Activated CD8-positive, alpha-beta T cell treated with anti-CD3 and anti-CD28 coated beads, Interleukin-2, amount 10 ng/mL, durations not matched to agents 7 days and 5 days (primary cell): ENCODE data around the gene MKNK2. TPM values are rescaled to one million over a fixed set of nuclear protein-coding genes. Genes with fewer than 3 reads are reported as not detected.
A peak's percentile ranks its signal among the peaks of the same experiment; 100 is the strongest.
"Not testable (repeated sequence)": the region's sequence is repeated elsewhere in the genome, so short reads cannot be mapped to it uniquely, and the experiment has no call there.

Source experiments
- ATAC-seq: fragments of 150-1000 bp; cut with Tn5 transposase; one replicate; pipeline ENCODE4 v1.10.0; 2021; ENCODE audit warnings: moderate library complexity
- CTCF ChIA-PET: fragments of 350-600 bp; sonication (Branson Sonifier 250); formaldehyde crosslinking; loops from one replicate; lab custom pipeline; 2021; ENCODE audit warnings: antibody characterized with exemption; lab: Charles Lee
- POLR2A ChIA-PET: fragments of 350-600 bp; sonication (Branson Sonifier 250); formaldehyde crosslinking; loops from one replicate; lab custom pipeline; 2021; ENCODE audit warnings: antibody characterized with exemption; lab: Charles Lee
- DNase-seq: peaks from one replicate; pipeline ENCODE4 v3.0.0-alpha.2; 2020
- H3K27ac Mint-ChIP-seq: one replicate; pipeline ENCODE4 v1.8.0; 2021; ENCODE audit warnings: mild to moderate bottlenecking, mixed read lengths
- H3K27me3 Mint-ChIP-seq: one replicate; pipeline ENCODE4 v1.8.0; 2021; ENCODE audit warnings: low read depth, mixed read lengths
- H3K36me3 Mint-ChIP-seq: one replicate; pipeline ENCODE4 v1.8.0; 2021; ENCODE audit warnings: low read depth, mixed read lengths
- H3K4me1 Mint-ChIP-seq: one replicate; pipeline ENCODE4 v1.8.0; 2021; ENCODE audit warnings: low read depth, mixed read lengths
- H3K4me3 Mint-ChIP-seq: one replicate; pipeline ENCODE4 v1.8.0; 2021; ENCODE audit warnings: mild to moderate bottlenecking, mixed read lengths
- H3K9me3 Mint-ChIP-seq: one replicate; pipeline ENCODE4 v1.8.0; 2022; ENCODE audit warnings: mixed read lengths; ENCODE audit not compliant: insufficient read depth
- total RNA-seq, 2 experiments: library from RNA; stranded (reverse); gene quantifications; one replicate each; pipeline ENCODE4 v1.2.3, GENCODE V29; 2021

The MKNK2 gene
- total RNA-seq, 2 experiments from 2014 or later = 332 to 348 TPM

DNA sequence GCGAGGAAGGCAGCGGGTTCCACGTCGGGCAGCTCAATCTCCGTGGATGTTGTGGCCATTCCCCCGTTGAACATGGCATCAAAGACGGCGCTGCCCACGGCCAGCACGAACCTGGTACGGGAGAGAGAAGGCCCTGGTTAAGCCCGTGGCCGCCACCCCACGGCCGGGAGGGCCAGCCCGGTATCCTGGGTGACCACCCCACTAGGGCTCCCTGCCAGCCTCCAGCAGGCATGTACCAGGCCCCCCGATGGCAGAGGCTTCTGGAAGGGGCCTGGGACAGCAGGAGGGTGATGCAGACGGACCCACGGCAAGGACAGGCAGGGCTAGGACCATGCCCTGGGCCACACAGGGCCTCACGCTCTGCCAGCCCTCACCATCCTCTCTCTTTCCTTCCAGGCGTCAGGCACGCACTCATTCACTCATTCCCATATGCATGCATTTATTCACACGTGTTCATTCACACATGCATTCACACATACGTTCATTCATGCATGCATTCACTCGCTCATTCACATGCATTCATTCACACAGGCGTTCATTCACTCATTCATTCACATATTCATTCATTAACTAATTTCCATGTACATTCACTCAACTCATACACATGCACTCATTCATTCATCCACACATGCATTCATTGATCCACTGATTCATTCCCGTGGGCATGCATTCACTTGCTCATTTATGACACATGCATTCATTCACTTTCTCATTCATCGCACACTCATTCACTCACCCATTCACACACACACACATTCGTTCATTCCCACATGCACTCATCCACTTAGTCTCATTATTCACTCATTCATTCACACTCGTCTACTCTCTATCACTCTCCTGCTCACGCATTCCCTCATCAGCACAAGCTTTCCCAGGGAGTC is 53.5 kb downstream of the MKNK2 start:
- DNase-seq = no peak
- H3K36me3 Mint-ChIP-seq = peaks cover 21% of the 10 kb centered on the region
- no peak overlapping the region for H3K4me3 Mint-ChIP-seq
- H3K9me3 Mint-ChIP-seq = no peaks in the 10 kb centered on the region
- CTCF ChIA-PET = no interaction called here
- no peak overlapping the region for H3K27ac Mint-ChIP-seq
- H3K27me3 Mint-ChIP-seq = no peaks in the 10 kb centered on the region
- no peaks in the 10 kb centered on the region for H3K4me1 Mint-ChIP-seq
- POLR2A ChIA-PET = no interaction called here
- no peak for ATAC-seq

GRCh38 chr19:1992759-1993260 is 58.2 kb downstream of the MKNK2 start:
- ChIA-PET CTCF (no interaction called here), POLR2A (interaction anchor here (0.7 kb wide), 1 partner anchor 157 kb away, joined by 3 read pairs; no protein-coding TSS in a partner anchor)
- DNase-seq = no peak
- Mint-ChIP-seq H3K27ac (no peak overlapping the region), H3K27me3 (no peaks in the 10 kb centered on the region), H3K36me3 (peaks cover 29% of the 10 kb centered on the region), H3K4me3 (no peak overlapping the region), H3K4me1 (no peaks in the 10 kb centered on the region), H3K9me3 (no peaks in the 10 kb centered on the region)
- ATAC-seq = peak; percentile 40

- no peaks in the 10 kb centered on the region for H3K27me3 Mint-ChIP-seq
- no peak overlapping the region for H3K4me3 Mint-ChIP-seq
- ChIA-PET POLR2A (interaction anchor here (0.6 kb wide), 1 partner anchor 9 kb away, joined by 5 read pairs; no protein-coding TSS in a partner anchor), CTCF (no interaction called here)
- DNase-seq = no peak
- no peak overlapping the region for H3K27ac Mint-ChIP-seq
- H3K36me3 Mint-ChIP-seq = peaks cover 27% of the 10 kb centered on the region
- no peaks in the 10 kb centered on the region for H3K4me1 Mint-ChIP-seq
- no peak for ATAC-seq
- no peaks in the 10 kb centered on the region for H3K9me3 Mint-ChIP-seq
Observed at GRCh38 chr19:1991018-1991913, 59.8 kb downstream of the MKNK2 start.

DNA sequence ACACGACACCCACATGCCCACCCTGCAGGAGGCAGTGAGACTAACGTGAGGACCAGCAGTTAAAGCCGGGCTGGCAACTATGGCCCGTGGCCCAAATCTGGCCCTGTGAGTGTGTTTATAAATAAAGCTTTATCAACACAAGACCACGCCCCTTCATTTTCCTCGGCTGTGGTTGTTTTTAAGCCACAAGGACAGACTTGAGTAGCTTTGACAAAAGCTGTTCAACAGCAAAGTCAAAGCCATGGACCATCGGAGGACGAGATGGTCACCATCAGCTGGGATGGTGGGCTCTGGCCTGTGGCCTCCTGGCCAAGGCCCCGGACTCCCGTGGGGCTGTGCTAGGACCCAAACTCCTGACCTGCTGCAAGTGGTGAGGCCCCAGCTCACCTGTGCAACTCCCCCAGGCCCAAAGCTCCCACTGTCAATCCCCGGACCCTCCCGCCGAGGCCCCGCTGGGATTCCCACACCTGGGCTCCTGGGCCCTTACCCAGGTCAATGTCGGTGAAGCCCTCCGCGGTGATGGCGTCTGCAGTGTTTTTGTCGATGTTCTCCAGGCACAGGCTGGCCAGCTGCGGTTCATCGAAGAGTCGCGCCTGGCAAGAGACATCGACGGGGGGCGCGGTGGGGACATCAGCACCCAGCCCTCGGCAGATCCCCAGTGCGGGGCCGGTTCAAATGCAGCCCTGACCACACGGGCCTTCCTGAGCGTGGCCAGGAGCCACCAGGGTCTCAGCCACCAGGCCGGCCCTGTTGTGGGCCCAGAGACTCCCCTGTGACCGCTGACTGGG is 60.6 kb downstream of the MKNK2 start:
- POLR2A ChIA-PET = no interaction called here
- CTCF ChIA-PET = no interaction called here
- no peak overlapping the region for H3K4me3 Mint-ChIP-seq
- peaks cover 22% of the 10 kb centered on the region for H3K36me3 Mint-ChIP-seq
- no peak for ATAC-seq
- no peaks in the 10 kb centered on the region for H3K27me3 Mint-ChIP-seq
- H3K27ac Mint-ChIP-seq = no peak overlapping the region
- H3K4me1 Mint-ChIP-seq = no peaks in the 10 kb centered on the region
- DNase-seq = no peak
- H3K9me3 Mint-ChIP-seq = no peaks in the 10 kb centered on the region

- Mint-ChIP-seq H3K9me3 (no peaks in the 10 kb centered on the region), H3K27ac (no peak overlapping the region), H3K27me3 (no peaks in the 10 kb centered on the region), H3K4me3 (no peak overlapping the region), H3K36me3 (peaks cover 23% of the 10 kb centered on the region), H3K4me1 (no peaks in the 10 kb centered on the region)
- ChIA-PET POLR2A (interaction anchor here (0.7 kb wide), 1 partner anchor 24 kb away, joined by 3 read pairs; no protein-coding TSS in a partner anchor), CTCF (no interaction called here)
- DNase-seq (no peak), ATAC-seq (no peak)
Observed at GRCh38 chr19:1989513-1990229, 61.4 kb downstream of the MKNK2 start.

DNA sequence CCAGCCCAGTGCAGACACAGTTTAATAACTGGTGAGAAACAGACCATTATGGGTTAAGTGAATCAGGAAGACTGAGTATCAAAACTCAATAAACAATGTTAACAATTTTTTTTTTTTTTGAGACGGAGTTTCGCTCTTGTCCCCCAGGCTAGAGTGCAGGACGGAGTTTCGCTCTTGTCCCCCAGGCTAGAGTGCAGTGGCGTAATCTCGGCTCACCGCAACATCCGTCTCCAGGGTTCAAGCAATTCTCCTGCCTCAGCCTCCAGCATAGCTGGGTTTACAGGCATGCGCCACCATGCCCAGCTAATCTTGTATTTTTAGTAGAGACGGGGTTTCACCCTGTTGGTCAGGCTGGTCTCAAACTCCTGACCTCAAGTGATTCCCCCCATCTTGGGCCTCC is 62.6 kb downstream of the MKNK2 start:
- H3K9me3 Mint-ChIP-seq, H3K4me1 Mint-ChIP-seq, H3K27me3 Mint-ChIP-seq, DNase-seq, ATAC-seq, CTCF ChIA-PET, H3K4me3 Mint-ChIP-seq: not testable (repeated sequence)
- peaks cover 26% of the 10 kb centered on the region for H3K36me3 Mint-ChIP-seq
- POLR2A ChIA-PET = interaction anchor here (0.7 kb wide), 1 partner anchor 23 kb away, joined by 3 read pairs; no protein-coding TSS in a partner anchor
- peak overlapping the region; percentile 66 for H3K27ac Mint-ChIP-seq

Other genes starting within 250 kb of the MKNK2 start
- gene ATP8B3, start 239.0 kb downstream of the MKNK2 start, total RNA-seq = 10 to 100 TPM; 20.2 to 27.8 TPM
- 10 to 100 TPM; 47.9 to 52.9 TPM for gene REXO1, start 202.8 kb downstream of the MKNK2 start, total RNA-seq
- gene KLF16, start 187.7 kb downstream of the MKNK2 start, total RNA-seq = 10 to 100 TPM; 26.5 to 29.8 TPM
- gene ABHD17A, start 165.7 kb downstream of the MKNK2 start, total RNA-seq = 100 to 1,000 TPM; 181 to 196 TPM
- 10 to 100 TPM in 1 of 2 experiments, 1 to 10 TPM in 1; 9.9 to 11.0 TPM for gene ADAT3, start 145.8 kb downstream of the MKNK2 start, total RNA-seq
- gene SCAMP4, start 145.8 kb downstream of the MKNK2 start, total RNA-seq = 10 to 100 TPM; 29.9 to 37.2 TPM
- gene CSNK1G2, start 110.1 kb downstream of the MKNK2 start, total RNA-seq = 100 to 1,000 TPM; 103 to 105 TPM
- gene BTBD2, start 35.5 kb downstream of the MKNK2 start, total RNA-seq = 10 to 100 TPM; 48.2 to 53.4 TPM
- 100 to 1,000 TPM; 235 to 240 TPM for gene MOB3A, start 45.1 kb upstream of the MKNK2 start, total RNA-seq
- gene IZUMO4, start 45.7 kb upstream of the MKNK2 start, total RNA-seq = 1 to 10 TPM; 8.7 to 9.5 TPM
- gene AP3D1, start 100.3 kb upstream of the MKNK2 start, total RNA-seq = 100 to 1,000 TPM in 1 of 2 experiments, 10 to 100 TPM in 1; 91.5 to 100 TPM
- 10 to 100 TPM; 70.6 to 74.3 TPM for gene DOT1L, start 112.7 kb upstream of the MKNK2 start, total RNA-seq
- gene PLEKHJ1, start 185.1 kb upstream of the MKNK2 start, total RNA-seq = 10 to 100 TPM; 78.0 to 79.9 TPM
- 100 to 1,000 TPM; 157 to 163 TPM for gene SF3A2, start 185.6 kb upstream of the MKNK2 start, total RNA-seq
- gene AMH, start 198.1 kb upstream of the MKNK2 start, total RNA-seq = 10 to 100 TPM; 10.3 to 12.1 TPM
- gene JSRP1, start 205.2 kb upstream of the MKNK2 start, total RNA-seq = not detected
- gene PEAK3, start 230.9 kb upstream of the MKNK2 start, total RNA-seq = under 1 TPM; 0.16 to 0.34 TPM